Loucy (cell line): ENCODE data around the gene DERA.
"Not testable (repeated sequence)": the region's sequence is repeated elsewhere in the genome, so short reads cannot be mapped to it uniquely, and the experiment has no call there.

Source experiments
- H2AFZ ChIP-seq: fragments of 200-600 bp; sonication (generic); 2 replicates; pipeline ENCODE4 v1.6.0; 2016; ENCODE audit warnings: antibody characterized with exemption, mild to moderate bottlenecking, low read length, moderate library complexity
- H3F3A ChIP-seq: fragments of 200-600 bp; 2 replicates; pipeline ENCODE4 v1.6.0; 2016; ENCODE audit warnings: antibody characterized with exemption, low read depth, mild to moderate bottlenecking
- H3K27me3 ChIP-seq: fragments of 200-600 bp; sonication (generic); 2 replicates; pipeline ENCODE4 v1.6.1; 2014; ENCODE audit warnings: low read length, mild to moderate bottlenecking; ENCODE audit not compliant: insufficient read depth, poor library complexity, severe bottlenecking
- H3K36me3 ChIP-seq: fragments of 200-600 bp; sonication (generic); 2 replicates; pipeline ENCODE4 v1.6.1; 2016; ENCODE audit warnings: low read length; ENCODE audit not compliant: insufficient read depth
- H3K4me1 ChIP-seq: fragments of 200-600 bp; sonication (generic); 2 replicates; pipeline ENCODE4 v1.5.1; 2014; ENCODE audit warnings: low read length, mild to moderate bottlenecking; ENCODE audit not compliant: insufficient read depth, poor library complexity, severe bottlenecking
- H3K4me2 ChIP-seq: fragments of 200-600 bp; sonication (generic); 2 replicates; pipeline ENCODE4 v1.6.0; 2014; ENCODE audit warnings: antibody characterized with exemption, low read length, low read depth, mild to moderate bottlenecking; ENCODE audit not compliant: poor library complexity, severe bottlenecking
- H3K4me3 ChIP-seq: fragments of 200-600 bp; sonication (generic); 2 replicates; pipeline ENCODE4 v1.5.1; 2014; ENCODE audit warnings: low read length, mild to moderate bottlenecking, mixed read lengths; ENCODE audit not compliant: poor library complexity, severe bottlenecking
- H3K79me2 ChIP-seq: fragments of 200-600 bp; sonication (generic); 2 replicates; pipeline ENCODE4 v1.6.1; 2014; ENCODE audit warnings: low read length; ENCODE audit not compliant: insufficient read depth
- H3K9ac ChIP-seq: fragments of 200-600 bp; sonication (generic); 2 replicates; pipeline ENCODE4 v1.6.0; 2014; ENCODE audit warnings: mild to moderate bottlenecking, low read depth, low read length, moderate library complexity; ENCODE audit not compliant: poor library complexity, severe bottlenecking
- H3K9me2 ChIP-seq: fragments of 200-600 bp; sonication (generic); replicated peaks from 2 replicates; pipeline ENCODE4 v1.6.1; 2016; ENCODE audit warnings: low read depth, low read length, mixed read lengths
- H3K9me3 ChIP-seq: fragments of 200-600 bp; sonication (generic); 2 replicates; pipeline ENCODE4 v1.6.1; 2014; ENCODE audit warnings: mild to moderate bottlenecking, antibody characterized with exemption, low read length, low read depth; ENCODE audit not compliant: insufficient read depth
- H4K20me1 ChIP-seq: fragments of 200-600 bp; sonication (generic); 2 replicates; pipeline ENCODE4 v1.6.0; 2014; ENCODE audit warnings: antibody characterized with exemption, low read length, mild to moderate bottlenecking; ENCODE audit not compliant: insufficient read depth, poor library complexity, severe bottlenecking
- CTCF ChIP-seq: fragments of 200-600 bp; sonication (generic); conservative IDR thresholded peaks from 2 replicates; pipeline ENCODE4 v1.5.1; 2014; ENCODE audit warnings: mild to moderate bottlenecking, antibody characterized with exemption, low read length
- EZH2phosphoT487 ChIP-seq: fragments of 200-600 bp; IDR thresholded peaks from 2 replicates; pipeline ENCODE4 v1.6.1; 2018; ENCODE audit warnings: antibody characterized with exemption, mild to moderate bottlenecking, moderate library complexity, borderline replicate concordance

Gene DERA

GRCh38 chr12:15963271-15963670 lies 52.1 kb downstream of the DERA start:
- Histone ChIP-seq H3K9me3 (no peaks in the 10 kb centered on the region), H3K27me3 (no peaks in the 10 kb centered on the region), H3K4me2 (no peak overlapping the region), H3K79me2 (no peaks in the 10 kb centered on the region), H3K4me3 (no peak overlapping the region), H3K9me2 (no peaks in the 10 kb centered on the region), H3K9ac (no peak overlapping the region), H2AFZ (no peak overlapping the region), H3F3A (no peaks in the 10 kb centered on the region), H3K36me3 (peaks cover 43% of the 10 kb centered on the region; the same call in 1 of the 2 replicates), H4K20me1 (no peaks in the 10 kb centered on the region), H3K4me1 (no peaks in the 10 kb centered on the region)
- no peak for TF ChIP-seq EZH2phosphoT487
- no peak for TF ChIP-seq CTCF

GRCh38 chr12:15966426-15966825 lies 55.3 kb downstream of the DERA start:
- no peaks in the 10 kb centered on the region for H3K4me1 ChIP-seq
- H3K36me3 ChIP-seq = peaks cover 42% of the 10 kb centered on the region; the same call in 1 of the 2 replicates
- H4K20me1 ChIP-seq = no peaks in the 10 kb centered on the region
- no peaks in the 10 kb centered on the region for H3K27me3 ChIP-seq
- H3K4me2 ChIP-seq = no peak overlapping the region
- no peaks in the 10 kb centered on the region for H3F3A ChIP-seq
- H3K9me3 ChIP-seq = no peaks in the 10 kb centered on the region
- no peaks in the 10 kb centered on the region for H3K79me2 ChIP-seq
- H3K9ac ChIP-seq = no peak overlapping the region
- no peaks in the 10 kb centered on the region for H3K9me2 ChIP-seq
- H2AFZ ChIP-seq = no peak overlapping the region
- TF ChIP-seq CTCF (no peak), EZH2phosphoT487 (no peak)
- H3K4me3 ChIP-seq = no peak overlapping the region

- not testable (repeated sequence) for H3K9ac ChIP-seq, H4K20me1 ChIP-seq, H3K27me3 ChIP-seq, H3K79me2 ChIP-seq, H2AFZ ChIP-seq, H3K9me3 ChIP-seq, H3K4me2 ChIP-seq, H3K4me3 ChIP-seq, H3F3A ChIP-seq, H3K4me1 ChIP-seq, H3K9me2 ChIP-seq
- H3K36me3 ChIP-seq = peaks cover 43% of the 10 kb centered on the region; the same call in 1 of the 2 replicates
These were observed 55.9 kb downstream of the DERA start for GRCh38 chr12:15967053-15967452.

- H3K27me3 ChIP-seq = no peaks in the 10 kb centered on the region
- no peaks in the 10 kb centered on the region for H3K79me2 ChIP-seq
- H2AFZ ChIP-seq = no peak overlapping the region
- no peaks in the 10 kb centered on the region for H4K20me1 ChIP-seq
- no peak overlapping the region for H3K9ac ChIP-seq
- no peaks in the 10 kb centered on the region for H3K9me3 ChIP-seq
- no peaks in the 10 kb centered on the region for H3K9me2 ChIP-seq
- peaks cover 22% of the 10 kb centered on the region; the same call in 1 of the 2 replicates for H3K36me3 ChIP-seq
- no peaks in the 10 kb centered on the region for H3K4me1 ChIP-seq
- H3K4me2 ChIP-seq = no peak overlapping the region
- H3K4me3 ChIP-seq = no peak overlapping the region
- H3F3A ChIP-seq = no peaks in the 10 kb centered on the region
- TF ChIP-seq EZH2phosphoT487 (no peak), CTCF (no peak)
These were observed 60.1 kb downstream of the DERA start for GRCh38 chr12:15971211-15971610.
